ENCODE measurements around the gene BRIX1.

- no peak for TF ChIP-seq POLR2AphosphoS5 (IDR thresholded peaks at IDR 0.05)
- TF ChIP-seq POLR2A (IDR thresholded peaks at IDR 0.05) = no peak
- TF ChIP-seq, protein P1, sequence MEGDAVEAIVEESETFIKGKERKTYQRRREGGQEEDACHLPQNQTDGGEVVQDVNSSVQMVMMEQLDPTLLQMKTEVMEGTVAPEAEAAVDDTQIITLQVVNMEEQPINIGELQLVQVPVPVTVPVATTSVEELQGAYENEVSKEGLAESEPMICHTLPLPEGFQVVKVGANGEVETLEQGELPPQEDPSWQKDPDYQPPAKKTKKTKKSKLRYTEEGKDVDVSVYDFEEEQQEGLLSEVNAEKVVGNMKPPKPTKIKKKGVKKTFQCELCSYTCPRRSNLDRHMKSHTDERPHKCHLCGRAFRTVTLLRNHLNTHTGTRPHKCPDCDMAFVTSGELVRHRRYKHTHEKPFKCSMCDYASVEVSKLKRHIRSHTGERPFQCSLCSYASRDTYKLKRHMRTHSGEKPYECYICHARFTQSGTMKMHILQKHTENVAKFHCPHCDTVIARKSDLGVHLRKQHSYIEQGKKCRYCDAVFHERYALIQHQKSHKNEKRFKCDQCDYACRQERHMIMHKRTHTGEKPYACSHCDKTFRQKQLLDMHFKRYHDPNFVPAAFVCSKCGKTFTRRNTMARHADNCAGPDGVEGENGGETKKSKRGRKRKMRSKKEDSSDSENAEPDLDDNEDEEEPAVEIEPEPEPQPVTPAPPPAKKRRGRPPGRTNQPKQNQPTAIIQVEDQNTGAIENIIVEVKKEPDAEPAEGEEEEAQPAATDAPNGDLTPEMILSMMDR (IDR thresholded peaks at IDR 0.05 in 8 of 11, conservative IDR thresholded peaks at IDR 0.05 in 3 of 11) = no peak
Measured at GRCh38 chr5:34968258-34968657, 52.7 kb downstream of the BRIX1 start.
